KMS-11 (cell line): ENCODE measurements around the gene CDK6.
A peak's percentile ranks its signal among the peaks of the same experiment; 100 is the strongest.

Source experiments
- H2AFZ ChIP-seq: fragments of 200-600 bp; sonication (generic); 2 replicates; pipeline ENCODE4 v1.6.1; 2016; ENCODE audit warnings: antibody characterized with exemption, mixed run types, low read depth
- H3K27ac ChIP-seq: fragments of 200-600 bp; sonication (generic); 2 replicates; pipeline ENCODE4 v1.6.1; 2016; ENCODE audit warnings: mild to moderate bottlenecking, mixed run types
- H3K27me3 ChIP-seq: fragments of 200-600 bp; sonication (generic); 2 replicates; pipeline ENCODE4 v1.6.1; 2017; ENCODE audit warnings: mild to moderate bottlenecking, low read depth, mixed run types, moderate library complexity; ENCODE audit not compliant: insufficient read depth
- H3K36me3 ChIP-seq: fragments of 200-600 bp; sonication (generic); 2 replicates; pipeline ENCODE4 v1.6.1; 2017; ENCODE audit warnings: mild to moderate bottlenecking, mixed run types; ENCODE audit not compliant: insufficient read depth
- H3K4me1 ChIP-seq: fragments of 200-600 bp; sonication (generic); 2 replicates; pipeline ENCODE4 v1.6.1; 2016; ENCODE audit warnings: mild to moderate bottlenecking, low read depth, mixed run types; ENCODE audit not compliant: poor library complexity, severe bottlenecking
- H3K4me2 ChIP-seq: fragments of 200-600 bp; sonication (generic); 2 replicates; pipeline ENCODE4 v1.7.0; 2016; ENCODE audit warnings: mild to moderate bottlenecking, mixed run types
- H3K4me3 ChIP-seq: fragments of 200-600 bp; sonication (generic); IDR thresholded peaks from 2 replicates; pipeline ENCODE4 v1.6.1; 2017; ENCODE audit warnings: low read depth, low read length, mixed read lengths; ENCODE audit not compliant: insufficient read depth
- H3K79me2 ChIP-seq: fragments of 200-600 bp; sonication (generic); 2 replicates; pipeline ENCODE4 v1.6.1; 2016; ENCODE audit warnings: low read depth, mixed run types; ENCODE audit not compliant: insufficient read depth
- H3K9ac ChIP-seq: fragments of 200-600 bp; sonication (generic); 2 replicates; pipeline ENCODE4 v1.6.1; 2016; ENCODE audit warnings: mild to moderate bottlenecking, mixed run types
- H4K20me1 ChIP-seq: fragments of 200-600 bp; sonication (generic); 2 replicates; pipeline ENCODE4 v1.6.1; 2016; ENCODE audit warnings: mild to moderate bottlenecking, mixed run types; ENCODE audit not compliant: insufficient read depth
- CTCF ChIP-seq: fragments of 200-600 bp; sonication (generic); conservative IDR thresholded peaks from 2 replicates; pipeline ENCODE4 v1.6.1; 2017; ENCODE audit warnings: low read depth, mild to moderate bottlenecking, antibody characterized with exemption, low read length, moderate library complexity, mixed read lengths

Gene CDK6

GRCh38 chr7:92790992-92791391 lies 45.4 kb downstream of the CDK6 start:
- Histone ChIP-seq H4K20me1 (no peaks in the 10 kb centered on the region), H3K79me2 (peaks cover 99% of the 10 kb centered on the region)

GRCh38 chr7:92788559-92789183 lies 47.7 kb downstream of the CDK6 start:
- H3K4me3 ChIP-seq, result no peak overlapping the region
- TF ChIP-seq CTCF, result 0 out of 2 replicates have a peak, but pooled peaks have one; percentile 11
- no peaks in the 10 kb centered on the region for H3K36me3 ChIP-seq
- no peaks in the 10 kb centered on the region for H3K27me3 ChIP-seq
- H2AFZ ChIP-seq, result no peak overlapping the region
- H3K27ac ChIP-seq, result no peak overlapping the region
- no peak overlapping the region for H3K4me2 ChIP-seq
- no peaks in the 10 kb centered on the region for H4K20me1 ChIP-seq
- peaks cover 99% of the 10 kb centered on the region for H3K79me2 ChIP-seq
- H3K9ac ChIP-seq, result no peak overlapping the region
- peaks cover 99% of the 10 kb centered on the region for H3K4me1 ChIP-seq

More at GRCh38 chr7:92790992-92791391, 45.4 kb downstream of the CDK6 start:
- Histone ChIP-seq H3K4me1 (peaks cover 99% of the 10 kb centered on the region), H3K27ac (no peak overlapping the region), H3K4me3 (no peak overlapping the region), H3K9ac (no peak overlapping the region), H3K4me2 (peak overlapping the region; percentile 89; the same call in 1 of the 2 replicates), H3K27me3 (no peaks in the 10 kb centered on the region), H2AFZ (no peak overlapping the region), H3K36me3 (no peaks in the 10 kb centered on the region)
- TF ChIP-seq CTCF, result no peak

GRCh38 chr7:92785923-92786322 lies 50.5 kb downstream of the CDK6 start:
- H3K36me3 ChIP-seq, result no peaks in the 10 kb centered on the region
- H3K79me2 ChIP-seq, result peaks cover 99% of the 10 kb centered on the region
- no peaks in the 10 kb centered on the region; the same call in 1 of the 2 replicates for H4K20me1 ChIP-seq
- no peak overlapping the region for H3K4me3 ChIP-seq
- H2AFZ ChIP-seq, result no peak overlapping the region
- peak overlapping the region; percentile 60 for H3K27ac ChIP-seq
- no peak overlapping the region; the same call in 1 of the 2 replicates for H3K9ac ChIP-seq
- peak overlapping the region; percentile 81 for H3K4me2 ChIP-seq
- TF ChIP-seq CTCF, result no peak
- peaks cover 99% of the 10 kb centered on the region for H3K4me1 ChIP-seq
- no peaks in the 10 kb centered on the region for H3K27me3 ChIP-seq

GRCh38 chr7:92784935-92785334 lies 51.4 kb downstream of the CDK6 start:
- no peaks in the 10 kb centered on the region for H3K36me3 ChIP-seq
- H3K27me3 ChIP-seq, result no peaks in the 10 kb centered on the region
- H3K79me2 ChIP-seq, result peaks cover 99% of the 10 kb centered on the region
- H4K20me1 ChIP-seq, result no peaks in the 10 kb centered on the region; the same call in 1 of the 2 replicates
- no peak overlapping the region for H2AFZ ChIP-seq
- H3K4me2 ChIP-seq, result peak overlapping the region; percentile 81
- H3K9ac ChIP-seq, result no peak overlapping the region
- H3K27ac ChIP-seq, result peak overlapping the region; percentile 60; the same call in 1 of the 2 replicates
- no peak for TF ChIP-seq CTCF
- peaks cover 99% of the 10 kb centered on the region for H3K4me1 ChIP-seq
- H3K4me3 ChIP-seq, result no peak overlapping the region
